Endothelial cell (in vitro differentiated cells): ENCODE data around the gene RSRC1. TPM values are rescaled to one million over a fixed set of nuclear protein-coding genes. Genes with fewer than 3 reads are reported as not detected.

Source experiments
- DNase-seq: peaks from one replicate; pipeline ENCODE4 v3.0.0; 2021; ENCODE audit warnings: low spot score
- H3K27ac Mint-ChIP-seq: one replicate; pipeline ENCODE4 v1.8.0; 2021; ENCODE audit warnings: mixed read lengths, inconsistent platforms; ENCODE audit not compliant: unreplicated experiment
- H3K27me3 Mint-ChIP-seq: one replicate; pipeline ENCODE4 v1.8.0; 2021; ENCODE audit warnings: mild to moderate bottlenecking, moderate library complexity, mixed read lengths, inconsistent platforms; ENCODE audit not compliant: unreplicated experiment
- H3K36me3 Mint-ChIP-seq: one replicate; pipeline ENCODE4 v1.8.0; 2021; ENCODE audit warnings: mild to moderate bottlenecking, low read depth, mixed read lengths, inconsistent platforms; ENCODE audit not compliant: unreplicated experiment
- H3K4me1 Mint-ChIP-seq: one replicate; pipeline ENCODE4 v1.8.0; 2021; ENCODE audit warnings: mild to moderate bottlenecking, mixed read lengths, inconsistent platforms; ENCODE audit not compliant: unreplicated experiment
- H3K4me3 Mint-ChIP-seq: one replicate; pipeline ENCODE4 v1.8.0; 2021; ENCODE audit warnings: mild to moderate bottlenecking, mixed read lengths, inconsistent platforms; ENCODE audit not compliant: unreplicated experiment
- H3K9me3 Mint-ChIP-seq: one replicate; pipeline ENCODE4 v1.8.0; 2021; ENCODE audit warnings: mixed read lengths, inconsistent platforms; ENCODE audit not compliant: unreplicated experiment
- CTCF ChIP-seq: fragments of 200-600 bp; sonication (generic); IDR thresholded peaks from one replicate; pipeline ENCODE4 v1.5.0; 2021; ENCODE audit warnings: antibody characterized with exemption; ENCODE audit not compliant: unreplicated experiment
- total RNA-seq: library from RNA; stranded (reverse); fragmentation: NEBNext Ultra II Directional; extraction: Animal tissue kit (Norgen Biotek cat#: 25700); gene quantifications from one replicate; pipeline ENCODE4 v1.2.1, GENCODE V29; 2021; ENCODE audit not compliant: unreplicated experiment

Gene RSRC1
- total RNA-seq, 1 donor from 2014 or later = 24.7 TPM

- H3K4me1 Mint-ChIP-seq = no peaks in the 10 kb centered on the region
Observed at GRCh38 chr3:158379517-158379916, 269.6 kb downstream of the RSRC1 start.

GRCh38 chr3:158381262-158381868 is 271.5 kb downstream of the RSRC1 start:
- Mint-ChIP-seq H3K27me3 (no peaks in the 10 kb centered on the region), H3K36me3 (no peaks in the 10 kb centered on the region), H3K27ac (no peak overlapping the region), H3K4me1 (no peaks in the 10 kb centered on the region), H3K9me3 (no peaks in the 10 kb centered on the region), H3K4me3 (no peak overlapping the region)
- DNase-seq = no peak
- no peak for TF ChIP-seq CTCF

More at GRCh38 chr3:158379517-158379916, 269.6 kb downstream of the RSRC1 start:
- Mint-ChIP-seq H3K4me3 (no peak overlapping the region), H3K36me3 (no peaks in the 10 kb centered on the region), H3K9me3 (no peaks in the 10 kb centered on the region), H3K27ac (no peak overlapping the region), H3K27me3 (no peaks in the 10 kb centered on the region)
- no peak for DNase-seq
- no peak for TF ChIP-seq CTCF

- Mint-ChIP-seq H3K4me3 (no peak overlapping the region), H3K27ac (no peak overlapping the region), H3K27me3 (no peaks in the 10 kb centered on the region), H3K9me3 (no peaks in the 10 kb centered on the region), H3K4me1 (no peaks in the 10 kb centered on the region), H3K36me3 (no peaks in the 10 kb centered on the region)
- DNase-seq = no peak
- TF ChIP-seq CTCF = no peak
Observed at GRCh38 chr3:158382479-158382878, 272.6 kb downstream of the RSRC1 start.

GRCh38 chr3:158384019-158384418 is 274.1 kb downstream of the RSRC1 start:
- no peaks in the 10 kb centered on the region for H3K27me3 Mint-ChIP-seq
- H3K36me3 Mint-ChIP-seq = no peaks in the 10 kb centered on the region
- no peaks in the 10 kb centered on the region for H3K4me1 Mint-ChIP-seq
- no peaks in the 10 kb centered on the region for H3K9me3 Mint-ChIP-seq
- no peak overlapping the region for H3K4me3 Mint-ChIP-seq
- no peak for TF ChIP-seq CTCF
- no peak for DNase-seq
- H3K27ac Mint-ChIP-seq = no peak overlapping the region

GRCh38 chr3:158395421-158395820 is 285.5 kb downstream of the RSRC1 start:
- H3K4me1 Mint-ChIP-seq = no peaks in the 10 kb centered on the region
- no peak overlapping the region for H3K27ac Mint-ChIP-seq
- no peaks in the 10 kb centered on the region for H3K27me3 Mint-ChIP-seq
- no peak for DNase-seq
- H3K4me3 Mint-ChIP-seq = no peak overlapping the region
- TF ChIP-seq CTCF = no peak
- no peaks in the 10 kb centered on the region for H3K36me3 Mint-ChIP-seq
- no peaks in the 10 kb centered on the region for H3K9me3 Mint-ChIP-seq
